Activated T-cell treated with anti-CD3 and anti-CD28 coated beads for 48 hours (primary cell): Measurements from ENCODE around the gene ARNT2.
"Not testable (repeated sequence)": the region's sequence is repeated elsewhere in the genome, so short reads cannot be mapped to it uniquely, and the experiment has no call there.

Source experiments
- DNase-seq: peaks from one replicate; pipeline ENCODE4 v3.0.0-alpha.2; 2020; ENCODE audit warnings: low read depth

Gene ARNT2

DNA sequence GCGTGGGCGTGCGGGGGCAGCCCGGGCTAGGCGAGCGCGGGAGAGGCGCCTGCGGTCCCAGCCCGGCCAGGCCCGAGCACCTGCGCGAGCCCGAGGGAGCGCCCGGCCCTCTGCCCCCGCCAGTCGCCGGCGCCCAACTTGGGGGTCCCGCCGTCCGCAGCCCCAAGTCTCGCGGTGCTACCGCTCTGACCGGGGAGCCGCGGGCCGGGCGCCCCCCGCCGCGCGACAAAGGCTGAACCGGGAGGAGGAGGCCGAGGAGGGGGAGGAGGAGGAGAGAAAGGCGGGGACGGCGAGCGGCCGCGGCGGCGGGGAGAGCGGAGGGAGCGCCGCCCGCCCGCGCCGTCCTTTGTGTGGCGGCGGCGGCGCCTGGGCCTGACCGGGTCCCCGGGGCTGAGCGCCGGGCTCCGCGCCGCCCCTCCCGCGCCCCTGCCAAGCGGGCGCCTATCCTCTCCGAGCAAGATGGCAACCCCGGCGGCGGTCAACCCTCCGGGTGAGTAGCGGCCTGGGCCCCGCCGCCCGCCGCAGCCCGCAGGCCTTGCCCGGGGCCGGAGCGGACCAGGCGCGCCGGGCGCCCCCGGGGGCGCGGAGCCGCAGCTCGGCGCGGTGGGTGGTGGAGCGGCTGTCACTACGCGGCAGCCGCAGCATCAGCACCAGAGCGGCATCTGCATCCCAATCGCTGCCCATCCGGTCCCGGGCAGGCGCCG is at the start of gene ARNT2:
Gene ARNT2, plus strand, starts transcription at position 326 of the 704 bp plus-strand sequence. Its CDS starts 134 bp downstream, at position 460.
- no peak for DNase-seq

DNA sequence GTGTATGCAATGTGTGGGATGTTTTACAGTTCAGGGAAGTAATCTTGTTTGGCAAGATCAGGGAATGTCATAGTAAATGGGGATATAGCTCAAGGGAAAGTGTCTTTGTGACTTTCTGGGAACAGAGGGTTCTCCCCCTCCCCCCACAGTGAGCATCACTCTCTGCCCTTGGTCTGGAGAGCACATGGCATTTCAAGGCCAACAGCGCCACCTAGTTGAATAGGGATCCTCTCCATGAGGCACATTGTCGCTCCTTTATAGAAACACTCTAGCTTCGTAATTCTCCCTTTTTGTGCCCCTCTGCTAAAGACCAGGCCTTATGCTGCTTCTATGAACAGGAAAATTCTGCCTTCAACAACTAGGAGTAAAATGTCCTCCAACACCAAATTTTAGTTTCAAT is 37.1 kb upstream of the ARNT2 start:
- no peak for DNase-seq

DNA sequence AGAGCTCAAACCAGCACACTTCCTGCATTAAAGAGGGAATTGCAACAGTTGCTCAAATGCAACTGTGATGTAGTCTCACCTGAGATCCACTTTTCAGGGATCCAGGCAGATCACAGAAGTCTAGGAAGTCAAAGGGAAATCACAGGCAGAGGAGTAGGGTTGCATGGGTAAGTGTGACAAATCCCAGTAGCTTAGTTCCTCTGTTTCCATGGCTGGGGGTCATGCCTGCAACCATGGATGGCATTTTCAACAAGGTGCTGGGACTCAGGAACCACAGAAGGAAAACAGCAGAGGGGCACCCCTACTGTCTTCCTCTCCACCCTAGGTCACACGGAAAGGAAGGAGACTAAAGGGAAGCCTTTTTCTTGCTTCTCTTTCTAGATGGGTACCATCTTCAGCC is 36.5 kb upstream of the ARNT2 start:
- no peak for DNase-seq

DNA sequence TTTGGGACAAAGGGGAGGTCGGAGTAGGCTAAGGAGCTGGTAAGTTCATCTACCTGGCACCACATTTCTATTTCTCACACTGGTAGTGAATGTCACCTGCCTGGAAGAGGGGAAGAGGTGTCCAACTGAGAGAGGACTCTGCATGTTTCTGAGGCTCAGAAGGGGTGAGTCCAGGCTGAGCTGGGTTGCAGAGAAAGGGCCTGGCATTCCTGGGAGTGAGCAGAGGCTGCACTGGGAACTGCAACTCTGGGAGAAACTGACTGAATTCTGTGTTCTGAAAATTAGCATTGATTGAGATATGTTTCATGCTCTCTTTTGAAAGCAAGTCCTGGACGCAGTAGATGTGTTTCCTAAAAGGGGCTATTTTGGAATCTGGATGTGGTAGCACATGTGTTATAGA is 32.3 kb upstream of the ARNT2 start:
- DNase-seq: no peak

DNA sequence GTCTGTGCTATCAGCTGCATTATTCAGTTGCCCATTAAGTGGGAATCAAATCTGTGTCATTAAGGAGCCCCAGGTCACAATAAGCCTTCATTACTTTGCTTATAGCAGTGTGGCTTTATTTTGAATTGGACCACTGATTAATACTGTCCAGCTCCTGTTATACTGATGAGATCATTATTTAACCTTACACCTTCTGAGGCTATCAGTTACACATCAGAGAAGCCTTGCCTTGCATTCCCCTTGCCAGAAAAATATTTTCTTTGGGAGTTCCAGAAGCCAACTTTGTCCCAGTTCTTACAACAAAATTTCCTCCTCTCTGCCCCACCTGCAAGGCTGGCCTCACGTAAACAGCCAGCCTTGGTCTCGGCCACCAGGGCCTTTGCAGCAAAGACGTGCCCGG is 29.7 kb upstream of the ARNT2 start:
- no peak for DNase-seq

DNA sequence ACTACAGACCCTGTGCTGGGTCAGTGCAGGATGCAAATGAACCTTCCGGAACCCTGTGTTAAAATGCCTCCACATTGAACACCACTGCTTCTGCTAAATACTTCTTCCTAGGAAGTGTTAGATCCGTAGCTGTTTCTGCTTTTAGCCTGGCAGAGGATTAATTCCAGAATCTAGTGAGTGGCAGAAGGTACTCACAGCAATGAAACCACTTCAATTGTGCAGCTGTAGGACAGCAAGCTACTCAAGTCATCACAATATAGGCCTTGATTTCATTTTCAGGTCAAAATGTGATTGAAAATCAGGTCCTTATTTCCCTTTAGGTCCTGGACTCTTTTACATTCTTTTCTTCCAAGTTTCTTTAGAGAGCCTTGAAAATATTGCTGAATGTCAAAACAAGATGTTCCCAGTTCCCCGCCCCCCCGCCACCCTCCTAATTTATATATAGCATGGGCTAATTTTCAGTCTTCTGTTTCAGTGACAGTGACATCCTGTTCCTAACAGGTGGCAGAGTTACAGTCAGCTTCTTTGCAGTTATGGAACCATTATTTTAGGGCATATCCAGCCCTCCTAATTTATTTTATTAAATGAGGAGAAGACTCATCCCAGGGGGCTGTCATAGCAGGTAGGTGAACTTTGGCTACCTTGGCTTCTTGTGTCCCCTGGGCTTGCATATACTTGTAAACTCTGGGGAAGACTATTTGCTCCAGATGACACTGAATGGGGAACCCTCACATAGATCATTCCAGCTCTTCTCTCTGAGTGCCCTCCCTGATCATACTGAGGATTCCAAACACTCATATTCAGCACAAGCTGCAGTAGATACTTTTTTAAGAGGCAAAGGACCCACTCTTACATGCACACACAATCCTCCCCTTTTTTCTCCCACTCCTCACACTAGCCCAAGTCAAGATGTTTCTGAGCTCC is 28.0 kb upstream of the ARNT2 start:
- no peak for DNase-seq

DNA sequence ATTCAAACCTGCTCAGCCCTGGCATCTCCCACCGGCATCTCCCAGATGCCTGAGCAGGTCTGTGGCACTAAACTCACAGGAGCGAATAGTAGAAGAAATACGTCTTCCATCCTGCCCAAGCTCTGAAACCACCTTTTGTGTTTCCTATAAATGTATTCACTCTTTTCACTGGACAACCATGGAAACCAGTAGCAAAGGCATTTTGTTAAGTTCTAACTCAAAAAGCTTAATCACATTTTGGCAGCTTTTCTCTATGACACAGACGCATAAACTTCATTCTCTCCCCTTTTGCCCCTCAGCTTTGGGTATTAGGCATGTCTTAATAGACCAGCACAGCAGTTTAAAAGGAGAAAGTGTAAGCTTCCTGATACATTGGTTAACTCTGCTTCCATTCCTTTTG is 24.5 kb upstream of the ARNT2 start:
- no peak for DNase-seq

DNA sequence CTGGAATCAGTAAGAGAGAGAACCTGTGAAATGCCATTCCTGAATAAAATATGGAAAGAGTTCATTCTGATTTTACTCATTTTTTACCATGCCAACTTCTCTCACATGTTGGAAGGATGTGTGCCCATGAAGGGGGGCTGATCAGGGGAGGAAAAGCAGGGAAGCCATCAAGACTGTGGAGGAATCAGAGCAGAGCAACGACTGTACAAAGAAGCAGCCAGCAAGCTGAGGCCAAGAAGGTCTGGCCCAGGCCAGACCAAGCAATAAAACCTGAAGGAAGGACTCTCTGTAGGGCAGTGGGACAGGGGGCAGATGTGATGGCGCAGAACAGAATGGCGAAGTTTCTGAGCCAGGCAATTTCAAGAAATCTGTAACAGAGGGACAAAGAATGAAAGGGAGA is 24.0 kb upstream of the ARNT2 start:
- DNase-seq: no peak

DNA sequence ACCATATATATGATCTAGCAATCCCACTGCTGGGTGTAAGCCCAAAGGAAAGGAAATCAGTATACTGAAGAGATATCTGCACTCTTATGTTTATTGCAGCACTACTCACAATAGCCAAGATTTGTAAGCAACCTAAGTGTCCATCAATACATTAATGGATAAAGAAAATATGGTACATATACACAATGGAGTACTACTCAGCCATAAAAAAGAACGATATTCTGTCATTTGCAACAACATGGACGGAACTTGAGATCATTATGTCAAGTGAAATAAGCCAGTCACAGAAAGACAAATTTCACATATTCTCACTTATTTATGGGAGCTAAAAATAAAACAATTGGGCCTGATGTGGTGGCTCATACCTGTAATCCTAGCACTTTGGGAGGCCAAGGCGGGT is 21.9 kb upstream of the ARNT2 start:
- no peak for DNase-seq

DNA sequence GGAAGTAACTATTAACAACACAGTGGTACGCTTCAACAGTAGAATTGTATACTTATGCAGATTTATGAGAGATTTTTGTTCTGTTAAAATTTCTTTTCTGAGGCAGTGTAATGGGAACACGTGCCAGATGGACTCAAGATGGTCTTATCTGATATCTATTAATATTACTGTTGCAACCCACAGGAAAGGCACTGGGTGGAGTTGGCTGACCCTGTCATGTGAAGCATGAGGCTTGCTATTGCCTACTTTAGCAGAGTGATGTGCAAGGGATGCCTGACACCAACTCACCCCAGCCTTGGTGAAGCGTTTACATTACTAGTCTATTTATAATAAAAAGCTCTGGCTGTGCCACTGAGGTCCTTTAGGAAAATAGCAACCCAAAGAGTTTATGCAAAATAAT is 19.8 kb upstream of the ARNT2 start:
- no peak for DNase-seq

DNA sequence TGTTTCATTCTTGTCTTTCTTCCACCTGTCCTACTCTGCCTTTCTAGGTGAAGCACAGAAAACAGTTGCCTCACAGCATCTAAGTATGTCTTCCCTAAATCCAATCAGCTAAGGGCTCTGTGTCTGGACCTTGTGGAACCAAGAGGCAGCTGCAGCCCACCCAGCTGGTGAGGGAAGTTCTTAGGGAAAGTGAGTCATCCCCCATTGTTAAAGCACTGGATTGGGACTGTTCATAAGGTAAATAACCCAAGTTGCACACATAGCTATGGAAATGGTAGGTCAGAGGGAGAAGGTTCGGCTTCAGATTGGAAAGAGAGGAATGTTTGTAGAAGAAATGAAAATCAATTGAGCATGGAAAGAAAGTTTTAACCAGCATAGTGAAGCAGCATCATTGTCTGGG is 18.0 kb upstream of the ARNT2 start:
- no peak for DNase-seq

DNA sequence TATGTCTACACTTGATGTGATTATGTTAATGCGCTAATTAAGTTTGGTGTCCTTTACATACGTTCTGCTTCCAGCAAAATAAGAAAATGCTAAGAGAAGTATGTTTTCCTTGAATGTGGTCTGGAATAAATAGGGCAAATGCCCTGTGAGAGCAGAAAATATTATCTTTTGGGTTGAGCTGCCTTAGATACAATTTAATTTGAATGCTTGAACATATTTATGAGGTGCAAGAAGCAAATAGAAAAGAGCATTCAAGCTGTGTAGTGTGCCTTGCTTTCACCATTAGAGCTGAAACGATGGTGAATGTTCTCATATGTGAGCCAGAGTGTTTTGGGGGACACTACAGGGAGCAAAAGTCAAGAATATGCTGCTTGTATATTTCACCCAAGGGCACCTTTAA is 15.9 kb upstream of the ARNT2 start:
- no peak for DNase-seq

DNA sequence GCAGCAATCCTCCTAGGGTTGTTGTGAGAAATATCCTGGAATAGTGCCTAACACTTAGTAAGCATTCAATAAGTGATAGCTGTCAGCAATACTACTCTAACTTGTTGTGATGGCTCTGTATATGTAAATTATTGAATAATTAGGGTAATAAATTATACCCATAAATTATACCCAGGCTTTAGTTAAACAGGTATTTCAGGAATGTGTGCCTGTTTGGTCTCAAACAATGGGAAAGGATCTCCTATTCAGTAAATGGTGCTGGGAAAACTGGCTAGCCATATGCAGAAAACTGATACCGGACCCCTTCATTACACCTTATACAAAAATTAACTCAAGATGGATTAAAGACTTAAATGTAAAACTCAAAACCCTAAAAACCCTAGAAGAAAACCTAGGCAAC is 14.8 kb upstream of the ARNT2 start:
- no peak for DNase-seq

DNA sequence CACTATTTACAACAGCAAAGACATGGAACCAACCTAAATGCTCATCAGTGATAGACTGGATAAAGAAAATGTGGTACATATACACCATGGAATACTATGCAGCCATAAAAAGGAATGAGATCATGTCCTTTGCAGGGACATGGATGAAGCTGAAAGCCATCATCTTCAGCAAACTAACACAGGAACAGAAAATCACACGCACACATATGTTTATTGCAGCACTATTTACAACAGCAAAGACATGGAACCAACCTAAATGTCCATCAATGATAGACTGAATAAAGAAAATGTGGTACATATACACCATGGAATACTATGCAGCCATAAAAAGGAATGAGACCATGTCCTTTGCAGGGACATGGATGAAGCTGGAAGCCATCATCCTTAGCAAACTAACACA is 13.2 kb upstream of the ARNT2 start:
- not testable (repeated sequence) for DNase-seq

DNA sequence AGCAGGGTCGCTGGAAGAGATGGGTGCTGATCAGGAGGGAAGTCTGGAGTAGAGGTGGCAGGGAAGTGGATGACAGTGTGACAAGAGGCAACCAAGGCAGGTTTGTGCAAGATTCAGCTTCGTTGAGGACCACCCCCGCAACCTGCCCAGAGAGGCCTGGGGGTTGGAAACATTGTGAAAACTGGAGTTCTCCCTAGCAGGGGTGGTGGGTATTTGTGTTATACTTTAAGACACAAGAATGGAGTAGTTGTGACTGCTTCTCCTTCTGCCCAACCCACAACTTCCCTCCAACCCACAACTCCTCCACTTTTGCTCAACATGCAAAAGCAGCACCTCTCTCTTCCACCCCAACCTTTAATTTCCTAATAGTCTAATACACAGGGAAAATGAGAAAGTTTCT is 8.6 kb upstream of the ARNT2 start:
- DNase-seq: no peak

DNA sequence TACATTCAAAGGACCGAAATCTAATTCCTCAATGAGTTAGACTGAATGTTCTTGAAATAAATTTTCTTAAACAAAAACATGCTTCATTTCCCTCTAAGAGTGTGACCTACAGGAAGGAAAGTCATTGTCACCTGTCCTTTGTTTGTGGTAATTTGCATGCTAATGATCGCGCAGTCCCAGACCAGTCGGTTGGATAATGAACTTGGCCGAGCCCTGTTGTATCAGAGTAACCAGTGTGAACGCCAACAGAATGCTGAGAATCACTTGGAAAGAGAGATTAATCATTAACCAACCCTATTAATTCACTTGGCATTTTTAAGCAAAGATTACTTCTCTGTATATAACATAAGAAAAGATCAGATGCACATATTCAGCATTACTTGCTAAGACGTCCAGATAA is 8.1 kb upstream of the ARNT2 start:
- no peak for DNase-seq

DNA sequence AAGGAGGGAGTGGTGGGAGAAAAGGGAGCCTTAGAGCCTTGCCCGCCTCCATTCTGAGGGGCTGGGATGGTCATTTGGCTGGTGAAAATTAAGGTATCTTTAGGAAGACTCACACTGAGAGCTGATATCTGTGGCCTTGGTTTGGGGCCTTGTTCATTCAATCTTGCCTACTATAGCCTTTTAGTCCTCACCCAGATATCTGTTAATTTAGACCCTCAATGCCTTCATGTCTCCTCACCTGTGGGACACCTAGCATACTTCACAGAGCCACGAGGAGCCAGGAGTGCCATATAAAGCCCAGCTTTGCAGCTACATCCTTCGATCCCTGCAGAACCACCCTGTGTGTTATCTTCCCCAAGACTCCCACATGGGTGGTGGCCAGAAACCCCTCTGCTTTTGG is 4.7 kb upstream of the ARNT2 start:
- no peak for DNase-seq

DNA sequence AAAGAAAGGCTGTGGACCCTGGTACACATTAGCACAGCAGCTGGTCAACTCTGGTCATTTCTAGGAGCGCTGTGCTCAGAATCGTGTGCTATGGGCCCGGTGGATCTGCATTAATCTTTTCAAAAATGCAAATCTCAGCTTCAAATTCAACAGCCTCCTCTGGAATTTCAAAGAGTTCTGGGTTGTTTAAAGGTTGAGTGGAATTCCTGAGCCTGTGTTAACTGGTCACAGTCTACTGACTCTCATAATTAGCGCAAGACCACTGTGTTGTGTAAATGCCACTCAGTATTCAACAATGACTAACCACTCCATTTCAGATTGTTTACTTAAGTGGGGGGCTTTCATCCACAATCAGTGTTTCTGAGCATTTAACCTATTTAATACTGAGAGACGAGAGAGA is 2.7 kb upstream of the ARNT2 start:
- DNase-seq: no peak

DNA sequence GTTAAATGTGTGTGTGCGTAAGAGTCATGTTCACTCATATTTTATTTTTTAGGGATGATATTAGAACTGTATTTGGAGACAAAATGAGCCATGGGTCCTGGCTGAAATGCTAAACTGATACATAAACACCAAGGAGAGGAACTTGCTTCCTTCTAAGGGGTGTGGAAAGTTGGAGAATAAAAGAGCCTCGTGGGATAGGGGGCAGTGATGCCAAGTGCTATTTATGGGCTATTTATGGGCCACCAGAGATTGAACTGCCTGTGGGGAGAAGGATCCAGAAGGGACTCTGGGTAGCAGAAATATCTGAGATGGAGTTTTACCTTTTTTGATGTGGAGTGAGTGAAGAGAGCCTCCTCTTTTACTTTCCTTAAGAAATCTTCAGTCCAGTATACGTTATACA is 1.8 kb upstream of the ARNT2 start:
- no peak for DNase-seq

DNA sequence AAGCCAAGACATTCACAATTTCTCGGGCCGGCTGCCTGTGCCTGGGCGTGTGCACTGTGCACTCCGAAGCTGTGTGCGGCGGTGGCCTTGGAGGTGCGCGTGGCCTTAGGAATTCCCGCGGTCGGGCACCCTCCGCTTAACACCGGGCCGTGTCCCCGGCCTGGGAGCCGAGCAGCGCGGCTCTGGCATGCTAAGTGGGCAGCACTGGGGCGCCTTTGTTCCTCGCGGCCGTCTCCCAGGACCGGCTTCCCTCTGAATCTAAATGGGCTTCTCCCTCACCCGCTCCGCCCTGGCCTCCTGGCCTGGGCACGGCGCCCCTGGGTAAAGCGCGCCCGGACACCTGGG is 498 bp upstream of the ARNT2 start:
- DNase-seq: no peak

DNA sequence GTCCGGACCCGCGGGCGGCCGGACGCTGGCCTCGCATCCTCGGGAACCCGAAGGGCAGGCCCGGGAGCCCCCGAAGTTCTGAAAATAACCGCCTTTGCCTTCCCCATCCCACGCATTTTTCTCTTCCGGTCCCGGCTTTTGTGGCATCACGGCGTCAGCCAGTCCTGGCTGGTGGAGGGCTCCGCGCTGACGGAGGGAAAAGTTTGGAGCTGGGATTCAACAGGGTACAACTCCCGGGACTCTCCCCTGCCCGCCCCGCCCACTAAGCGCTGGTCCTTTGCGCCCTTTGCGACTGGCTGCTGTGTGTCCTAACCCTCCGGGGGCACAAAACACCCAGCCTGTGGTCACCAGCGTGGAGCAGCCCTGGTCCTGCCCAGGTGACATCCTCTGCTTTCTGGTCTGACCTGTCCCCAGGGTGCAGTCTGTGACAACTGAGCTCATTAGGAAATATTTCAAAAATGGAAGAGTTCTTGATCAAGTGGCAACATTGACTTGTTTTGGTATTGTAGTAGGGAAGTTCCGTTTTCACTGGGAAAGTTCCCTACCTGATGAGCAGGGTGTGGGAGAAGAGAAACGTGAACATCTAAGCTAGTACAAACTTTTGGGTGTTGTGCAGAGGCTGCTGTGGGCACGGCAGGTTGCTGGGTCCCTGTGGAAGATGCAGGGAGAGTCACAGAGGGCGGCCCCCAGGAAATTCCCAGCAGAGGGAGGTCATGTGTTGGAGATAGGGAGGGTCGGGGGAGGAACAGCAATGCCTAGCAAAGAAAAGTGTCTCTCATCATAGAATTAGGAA is 775 bp downstream of the ARNT2 start:
- peak; percentile 1 for DNase-seq

DNA sequence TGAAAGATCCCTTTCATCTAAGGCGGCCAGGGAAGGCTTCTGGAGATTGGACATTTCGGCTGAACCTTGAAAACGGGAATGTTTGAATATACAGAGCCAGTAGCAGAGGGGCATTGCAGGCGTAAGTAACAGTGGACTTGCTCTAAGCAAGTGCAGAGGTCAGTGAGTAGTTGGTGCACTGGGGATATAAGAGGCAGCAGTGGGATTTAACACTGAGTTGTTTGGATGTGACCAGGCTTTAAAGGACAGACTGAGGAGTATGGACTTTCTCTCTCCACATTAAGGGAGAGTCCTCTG is 1.3 kb downstream of the ARNT2 start:
- no peak for DNase-seq

DNA sequence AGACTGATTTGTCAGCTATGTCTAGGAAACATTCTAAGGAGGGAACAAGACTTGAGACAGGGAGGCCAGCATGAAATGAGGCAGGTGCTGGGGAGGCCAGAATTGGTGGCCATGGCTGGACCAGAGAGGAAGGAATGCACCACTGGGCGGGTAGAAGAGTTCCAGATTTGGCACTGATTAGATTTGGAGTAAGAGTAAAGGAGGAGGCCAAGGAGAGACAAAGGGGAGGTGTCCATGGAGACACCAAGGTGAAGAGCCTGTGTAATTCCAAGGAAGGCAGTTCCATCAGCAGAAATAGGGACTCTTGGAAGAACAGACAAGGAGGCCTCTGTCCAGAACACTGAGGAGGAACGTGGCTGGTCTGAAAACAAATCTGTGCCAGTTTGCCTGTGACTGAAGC is 1.8 kb downstream of the ARNT2 start:
- no peak for DNase-seq
